A549 (cell line): ENCODE results near the gene TRAPPC5.

Experiments
- CTCF ChIP-seq: fragments of >200 bp; sonication (Bioruptor Twin); formaldehyde crosslinking; IDR thresholded peaks from 3 replicates; pipeline ENCODE4 v1.5.1; 2016
- E2F6 ChIP-seq: IDR thresholded peaks from 2 replicates; pipeline ENCODE4 v1.6.1; 2012; ENCODE audit warnings: low read depth, borderline replicate concordance
- EP300 ChIP-seq, 2 experiments: fragments of >200 bp; sonication (Bioruptor Twin); formaldehyde crosslinking; IDR thresholded peaks; 2 replicates in 1 of 2; 3 replicates in 1 of 2; pipeline ENCODE4 v1.6.1; 2016 to 2017
- KDM1A ChIP-seq: fragments of 200-600 bp; sonication (generic); IDR thresholded peaks from 2 replicates; pipeline ENCODE4 v1.6.1; 2016; ENCODE audit warnings: low read depth, mild to moderate bottlenecking
- KDM5A ChIP-seq: fragments of 200-600 bp; sonication (generic); IDR thresholded peaks from 2 replicates; pipeline ENCODE4 v1.6.1; 2016; ENCODE audit warnings: antibody characterized with exemption, mild to moderate bottlenecking
- POLR2A ChIP-seq: IDR thresholded peaks from 2 replicates; pipeline ENCODE4 v1.6.1; 2012; ENCODE audit warnings: mild to moderate bottlenecking, low read length
- POLR2AphosphoS2 ChIP-seq: conservative IDR thresholded peaks from 2 replicates; pipeline ENCODE4 v1.6.1; 2012; ENCODE audit warnings: low read length, improper control_type of control experiment, inconsistent platforms
- REST ChIP-seq: fragments of 200-600 bp; sonication (generic); IDR thresholded peaks from 2 replicates; pipeline ENCODE4 v1.6.1; 2016; ENCODE audit warnings: antibody characterized with exemption, mild to moderate bottlenecking, moderate library complexity
- SMC3 ChIP-seq: fragments of >200 bp; sonication (Bioruptor Twin); formaldehyde crosslinking; IDR thresholded peaks from 3 replicates; pipeline ENCODE4 v1.6.1; 2018; ENCODE audit warnings: inconsistent platforms

GRCh38 chr19:7646426-7646700 is 34.3 kb upstream of the TRAPPC5 start:
- no peak for TF ChIP-seq CTCF
- no peak for TF ChIP-seq EP300 (IDR thresholded peaks at IDR 0.05)
- no peak for TF ChIP-seq SMC3
- TF ChIP-seq KDM5A: no peak
- TF ChIP-seq POLR2A: no peak
- no peak for TF ChIP-seq POLR2AphosphoS2
- TF ChIP-seq KDM1A: no peak
- no peak for TF ChIP-seq E2F6
- TF ChIP-seq REST: no peak
